ENCODE data around the gene C1QTNF2. TPM values are rescaled to one million over a fixed set of nuclear protein-coding genes. Genes with fewer than 3 reads are reported as not detected.

Gene C1QTNF2
- total and polyA plus RNA-seq, 2 donors (not counting 1 experiment from before 2014, with no cell fraction given) = not detected

DNA sequence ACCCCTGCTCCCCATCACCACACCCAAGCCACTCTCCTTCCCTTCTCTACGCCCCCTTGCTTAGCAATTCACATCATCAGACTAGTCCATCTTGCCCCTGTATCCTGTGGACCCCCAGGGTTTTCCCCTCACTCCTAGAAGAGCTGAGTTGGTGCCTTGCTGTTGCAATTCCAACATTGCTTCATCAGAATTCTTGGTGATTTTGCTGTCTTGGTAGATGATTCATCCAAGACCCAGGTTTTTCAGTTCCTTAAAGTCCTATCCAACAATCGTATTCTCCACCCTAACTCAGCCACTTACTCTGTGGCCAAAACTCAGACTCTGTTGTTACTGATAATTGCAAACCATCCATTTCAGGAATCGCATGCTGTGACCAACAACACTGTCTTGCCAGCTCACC, 36.7 kb downstream of the C1QTNF2 start:
- H3K9ac ChIP-seq (ENCODE audit: low read length) = no peak overlapping the region
- H3K79me2 ChIP-seq (ENCODE audit: control insufficient read depth, insufficient read depth, low read length) = no peaks in the 10 kb centered on the region
- H3K36me3 ChIP-seq (replicated peaks in 1 of 2; ENCODE audit: control extremely low read depth in 1 of 2, control insufficient read depth in 1 of 2, extremely low read depth in 1 of 2, insufficient read depth in 2 of 2, low read length in 1 of 2) = no peaks in the 10 kb centered on the region
- no peaks in the 10 kb centered on the region for H3K9me3 ChIP-seq (ENCODE audit: control extremely low read depth in 1 of 3, control insufficient read depth in 2 of 3, insufficient read depth in 1 of 3, low read length in 2 of 3)
- TF ChIP-seq EZH2 (IDR thresholded peaks at IDR 0.05; ENCODE audit: borderline replicate concordance, insufficient read depth, low read depth, low read length, poor library complexity, severe bottlenecking) = no peak
- TF ChIP-seq, protein P1, sequence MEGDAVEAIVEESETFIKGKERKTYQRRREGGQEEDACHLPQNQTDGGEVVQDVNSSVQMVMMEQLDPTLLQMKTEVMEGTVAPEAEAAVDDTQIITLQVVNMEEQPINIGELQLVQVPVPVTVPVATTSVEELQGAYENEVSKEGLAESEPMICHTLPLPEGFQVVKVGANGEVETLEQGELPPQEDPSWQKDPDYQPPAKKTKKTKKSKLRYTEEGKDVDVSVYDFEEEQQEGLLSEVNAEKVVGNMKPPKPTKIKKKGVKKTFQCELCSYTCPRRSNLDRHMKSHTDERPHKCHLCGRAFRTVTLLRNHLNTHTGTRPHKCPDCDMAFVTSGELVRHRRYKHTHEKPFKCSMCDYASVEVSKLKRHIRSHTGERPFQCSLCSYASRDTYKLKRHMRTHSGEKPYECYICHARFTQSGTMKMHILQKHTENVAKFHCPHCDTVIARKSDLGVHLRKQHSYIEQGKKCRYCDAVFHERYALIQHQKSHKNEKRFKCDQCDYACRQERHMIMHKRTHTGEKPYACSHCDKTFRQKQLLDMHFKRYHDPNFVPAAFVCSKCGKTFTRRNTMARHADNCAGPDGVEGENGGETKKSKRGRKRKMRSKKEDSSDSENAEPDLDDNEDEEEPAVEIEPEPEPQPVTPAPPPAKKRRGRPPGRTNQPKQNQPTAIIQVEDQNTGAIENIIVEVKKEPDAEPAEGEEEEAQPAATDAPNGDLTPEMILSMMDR (IDR thresholded peaks at IDR 0.05) = no peak
- Mint-ChIP-seq H3K27ac (no peak overlapping the region), H3K4me1 (no peaks in the 10 kb centered on the region), H3K9me3 (ENCODE audit: insufficient read depth) (no peaks in the 10 kb centered on the region), H3K4me3 (no peak overlapping the region), H3K27me3 (peaks cover 13% of the 10 kb centered on the region)
- no peak overlapping the region for H3K27ac ChIP-seq (ENCODE audit: low read length in 2 of 2)
- no peak overlapping the region for H3K4me2 ChIP-seq (replicated peaks; ENCODE audit: low read depth, low read length, poor library complexity, severe bottlenecking)
- 73% methylated on average over 3 of the region's 3 CpGs for WGBS (ENCODE audit: insufficient coverage)
- intact Hi-C loops (cut with micrococcal nuclease) = no loop called here
- no peaks in the 10 kb centered on the region for H3K27me3 ChIP-seq (replicated peaks in 1 of 4; ENCODE audit: control extremely low read depth in 1 of 4, control insufficient read depth in 3 of 4, insufficient read depth in 4 of 4, low read length in 3 of 4)
- no peak overlapping the region for H3K4me3 ChIP-seq (ENCODE audit: control extremely low read depth in 1 of 5, extremely low read depth in 1 of 5, insufficient read depth in 1 of 5, low read depth in 2 of 5, low read length in 4 of 5)
- ChIA-PET CTCF (interaction anchor here (1.8 kb wide), 1 partner anchor 12 kb away, joined by 4 read pairs; no protein-coding TSS in a partner anchor), POLR2A (no interaction called here)
- H3K4me1 ChIP-seq (ENCODE audit: control insufficient read depth in 2 of 2, insufficient read depth in 2 of 2, low read length in 2 of 2) = no peaks in the 10 kb centered on the region
- ATAC-seq (ENCODE audit: low read depth) (no peak), DNase-seq (no peak)
- H2AFZ ChIP-seq (ENCODE audit: insufficient read depth, low read depth, low read length, poor library complexity, severe bottlenecking) = no peak overlapping the region
- no peaks in the 10 kb centered on the region for H4K20me1 ChIP-seq (ENCODE audit: control insufficient read depth, insufficient read depth, low read length, poor library complexity, severe bottlenecking)

DNA sequence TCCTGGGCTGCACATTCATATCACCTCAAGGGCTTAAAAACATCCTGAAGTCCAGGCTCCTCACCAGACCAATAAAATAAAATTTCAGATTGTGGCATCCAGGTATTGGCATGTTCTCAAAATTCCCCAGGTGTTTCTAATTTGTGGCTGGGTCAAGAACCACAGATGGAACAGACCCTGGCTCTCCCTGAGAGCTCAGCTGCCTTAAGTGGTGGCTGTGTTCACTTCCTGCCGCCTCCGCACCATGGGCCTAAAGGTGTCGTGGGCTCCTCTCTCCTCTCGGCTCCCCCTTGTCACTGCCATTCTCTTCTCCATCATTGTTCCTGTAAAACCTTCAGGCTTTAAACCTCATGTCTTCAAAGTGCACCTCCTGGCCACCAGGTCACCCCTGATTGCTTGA, 40.2 kb downstream of the C1QTNF2 start:
- POLR2A ChIA-PET = no interaction called here
- Histone ChIP-seq H4K20me1 (ENCODE audit: control insufficient read depth, insufficient read depth, low read length, poor library complexity, severe bottlenecking) (no peaks in the 10 kb centered on the region), H3K27ac (ENCODE audit: low read length in 2 of 2) (no peak overlapping the region), H3K4me2 (replicated peaks; ENCODE audit: low read depth, low read length, poor library complexity, severe bottlenecking) (no peak overlapping the region), H3K4me3 (ENCODE audit: control extremely low read depth in 1 of 5, extremely low read depth in 1 of 5, insufficient read depth in 1 of 5, low read depth in 2 of 5, low read length in 4 of 5) (no peak overlapping the region), H3K27me3 (replicated peaks in 1 of 4; ENCODE audit: control extremely low read depth in 1 of 4, control insufficient read depth in 3 of 4, insufficient read depth in 4 of 4, low read length in 3 of 4) (no peaks in the 10 kb centered on the region), H3K79me2 (ENCODE audit: control insufficient read depth, insufficient read depth, low read length) (no peaks in the 10 kb centered on the region), H3K9me3 (ENCODE audit: control extremely low read depth in 1 of 3, control insufficient read depth in 2 of 3, insufficient read depth in 1 of 3, low read length in 2 of 3) (no peaks in the 10 kb centered on the region), H3K36me3 (replicated peaks in 1 of 2; ENCODE audit: control extremely low read depth in 1 of 2, control insufficient read depth in 1 of 2, extremely low read depth in 1 of 2, insufficient read depth in 2 of 2, low read length in 1 of 2) (no peaks in the 10 kb centered on the region), H3K9ac (ENCODE audit: low read length) (no peak overlapping the region), H3K4me1 (ENCODE audit: control insufficient read depth in 2 of 2, insufficient read depth in 2 of 2, low read length in 2 of 2) (no peaks in the 10 kb centered on the region), H2AFZ (ENCODE audit: insufficient read depth, low read depth, low read length, poor library complexity, severe bottlenecking) (no peak overlapping the region)
- Mint-ChIP-seq H3K9me3 (ENCODE audit: insufficient read depth) (no peaks in the 10 kb centered on the region), H3K27me3 (peaks cover 8% of the 10 kb centered on the region), H3K4me1 (no peaks in the 10 kb centered on the region), H3K27ac (no peak overlapping the region), H3K4me3 (no peak overlapping the region)
- ATAC-seq (ENCODE audit: low read depth) (no peak), DNase-seq (no peak)
- intact Hi-C loops (cut with micrococcal nuclease) = no loop called here
- CTCF ChIA-PET = no interaction called here
- TF ChIP-seq, protein P1 (IDR thresholded peaks at IDR 0.05) = no peak
- no peak for TF ChIP-seq EZH2 (IDR thresholded peaks at IDR 0.05; ENCODE audit: borderline replicate concordance, insufficient read depth, low read depth, low read length, poor library complexity, severe bottlenecking)
- 61% methylated on average over 4 of the region's 4 CpGs for WGBS (ENCODE audit: insufficient coverage)

All from B cell (primary cell).